WTC11 (cell line): ENCODE data around the gene MGAT5B. TPM values are rescaled to one million over a fixed set of nuclear protein-coding genes. Genes with fewer than 3 reads are reported as not detected.

Experiments used
- ATAC-seq: fragments of 200-7000 bp; cut with Tn5 transposase; 2 replicates; pipeline ENCODE4 v1.10.0; 2021; ENCODE audit warnings: mild to moderate bottlenecking, moderate library complexity
- CTCF ChIA-PET: fragments of 300-600 bp; sonication (Branson Sonifier 250); formaldehyde crosslinking; loops from one replicate; lab custom pipeline; 2021; ENCODE audit warnings: antibody characterized with exemption; lab: Charles Lee
- POLR2A ChIA-PET: fragments of 350-600 bp; sonication (Branson Sonifier 250); formaldehyde crosslinking; loops from one replicate; lab custom pipeline; 2021; ENCODE audit warnings: antibody characterized with exemption; lab: Charles Lee
- DNase-seq: peaks from one replicate; pipeline ENCODE4 v3.0.0; 2021; ENCODE audit warnings: low spot score
- H3K27ac Mint-ChIP-seq: 2 replicates; pipeline ENCODE4 v1.8.0; 2021; ENCODE audit warnings: mixed read lengths
- H3K27me3 Mint-ChIP-seq: 2 replicates; pipeline ENCODE4 v1.8.0; 2021; ENCODE audit warnings: low read depth, mild to moderate bottlenecking, moderate library complexity, mixed read lengths
- H3K36me3 Mint-ChIP-seq: 2 replicates; pipeline ENCODE4 v1.8.0; 2021; ENCODE audit warnings: mixed read lengths
- H3K4me1 Mint-ChIP-seq: 2 replicates; pipeline ENCODE4 v1.8.0; 2022; ENCODE audit warnings: mixed read lengths
- H3K4me3 Mint-ChIP-seq: 2 replicates; pipeline ENCODE4 v1.8.0; 2021; ENCODE audit warnings: mild to moderate bottlenecking, moderate library complexity, mixed read lengths
- H3K9me3 Mint-ChIP-seq: 2 replicates; pipeline ENCODE4 v1.8.0; 2021; ENCODE audit warnings: mixed read lengths
- AR ChIP-seq: fragments of 250-450 bp; sonication (Bioruptor Pico); IDR thresholded peaks from 2 replicates; pipeline ENCODE4 v1.9.0; 2021; ENCODE audit warnings: mild to moderate bottlenecking
- ATF6 ChIP-seq: sonication (generic); formaldehyde crosslinking; IDR thresholded peaks from 2 replicates; pipeline ENCODE4 v1.8.1; 2023; ENCODE audit warnings: mild to moderate bottlenecking, missing genetic modification reagents
- CBFB ChIP-seq: sonication (generic); formaldehyde crosslinking; IDR thresholded peaks from 2 replicates; pipeline ENCODE4 v1.8.1; 2022; ENCODE audit warnings: mild to moderate bottlenecking, low read depth, missing genetic modification reagents
- CREB1 ChIP-seq: sonication (generic); formaldehyde crosslinking; IDR thresholded peaks from 2 replicates; pipeline ENCODE4 v1.8.0; 2023; ENCODE audit warnings: mild to moderate bottlenecking, missing genetic modification reagents
- EMX1 ChIP-seq: fragments of 250-450 bp; sonication (Bioruptor Pico); IDR thresholded peaks from 2 replicates; pipeline ENCODE4 v1.8.0; 2021; ENCODE audit warnings: mild to moderate bottlenecking
- ETV6 ChIP-seq: sonication (generic); formaldehyde crosslinking; IDR thresholded peaks from 2 replicates; pipeline ENCODE4 v1.8.1; 2022; ENCODE audit warnings: mild to moderate bottlenecking, missing genetic modification reagents
- HMGA2 ChIP-seq: fragments of 250-450 bp; sonication (Bioruptor Pico); IDR thresholded peaks from 2 replicates; pipeline ENCODE4 v1.4.0; 2021; ENCODE audit warnings: mild to moderate bottlenecking, moderate library complexity
- IRF2 ChIP-seq: sonication (generic); formaldehyde crosslinking; IDR thresholded peaks from 2 replicates; pipeline ENCODE4 v1.8.0; 2022; ENCODE audit warnings: low read depth, missing genetic modification reagents, borderline replicate concordance
- JAZF1 ChIP-seq: fragments of 250-450 bp; sonication (Bioruptor Pico); IDR thresholded peaks from 2 replicates; pipeline ENCODE4 v1.9.0; 2021; ENCODE audit warnings: moderate library complexity, mild to moderate bottlenecking, inconsistent platforms
- MLX ChIP-seq: sonication (generic); formaldehyde crosslinking; IDR thresholded peaks from 2 replicates; pipeline ENCODE4 v1.8.1; 2023; ENCODE audit warnings: mild to moderate bottlenecking, missing genetic modification reagents, moderate library complexity
- NFE2L1 ChIP-seq: sonication (generic); formaldehyde crosslinking; IDR thresholded peaks from 2 replicates; pipeline ENCODE4 v1.8.1; 2023; ENCODE audit warnings: missing genetic modification reagents
- NFYB ChIP-seq: sonication (generic); formaldehyde crosslinking; conservative IDR thresholded peaks from 2 replicates; pipeline ENCODE4 v1.8.0; 2022; ENCODE audit warnings: low read depth, missing genetic modification reagents
- OVOL2 ChIP-seq: fragments of 250-450 bp; sonication (Bioruptor Pico); IDR thresholded peaks from 2 replicates; pipeline ENCODE4 v1.9.0; 2021; ENCODE audit warnings: mild to moderate bottlenecking, borderline replicate concordance
- PRDM15 ChIP-seq: sonication (generic); formaldehyde crosslinking; IDR thresholded peaks from 2 replicates; pipeline ENCODE4 v1.8.0; 2022; ENCODE audit warnings: missing genetic modification reagents
- PRRX2 ChIP-seq: fragments of 250-450 bp; sonication (Bioruptor Pico); IDR thresholded peaks from 2 replicates; pipeline ENCODE4 v1.8.0; 2021; ENCODE audit warnings: mild to moderate bottlenecking
- TEAD4 ChIP-seq: sonication (generic); formaldehyde crosslinking; IDR thresholded peaks from 2 replicates; pipeline ENCODE4 v1.8.0; 2022; ENCODE audit warnings: mild to moderate bottlenecking, missing genetic modification reagents
- ZMAT4 ChIP-seq: fragments of 250-450 bp; sonication (Bioruptor Pico); IDR thresholded peaks from 2 replicates; pipeline ENCODE4 v1.9.0; 2021; ENCODE audit warnings: mild to moderate bottlenecking
- ZNF219 ChIP-seq: sonication (generic); formaldehyde crosslinking; IDR thresholded peaks from 2 replicates; pipeline ENCODE4 v1.8.0; 2023; ENCODE audit warnings: missing genetic modification reagents, mild to moderate bottlenecking, borderline replicate concordance
- ZNF512 ChIP-seq: sonication (generic); formaldehyde crosslinking; IDR thresholded peaks from 2 replicates; pipeline ENCODE4 v1.8.1; 2022; ENCODE audit warnings: missing genetic modification reagents, borderline replicate concordance
- total RNA-seq: library from RNA; stranded (reverse); gene quantifications from 3 replicates; pipeline ENCODE4 v1.2.3, GENCODE V29; 2021

Gene MGAT5B
- total RNA-seq, 1 experiment from 2014 or later: 11.6 TPM

- TF ChIP-seq AR (CRISPR knock-in tag) (no peak), EMX1 (CRISPR knock-in tag) (no peak)
- TF ChIP-seq, all 79 proteins: peak for 0
These were observed 66.5 kb downstream of the MGAT5B start (continued) for GRCh38 chr17:76934561-76935320.

- Mint-ChIP-seq H3K4me3 (no peak overlapping the region), H3K36me3 (no peaks in the 10 kb centered on the region)
- no peak for DNase-seq
- TF ChIP-seq ATF6 (CRISPR knock-in tag): no peak
- TF ChIP-seq, all 79 proteins: peak for 0
- Mint-ChIP-seq H3K27ac (no peak overlapping the region), H3K27me3 (no peaks in the 10 kb centered on the region), H3K9me3 (no peaks in the 10 kb centered on the region), H3K4me1 (peaks cover 6% of the 10 kb centered on the region)
- ATAC-seq: no peak
- ChIA-PET CTCF (interaction anchor here (2.1 kb wide), 1 partner anchor 67 kb away, joined by 6 read pairs; the partner anchor contains the start of gene MGAT5B), POLR2A (no interaction called here)
These were observed 67.1 kb downstream of the MGAT5B start for GRCh38 chr17:76935331-76935730.

GRCh38 chr17:76937238-76937637 is 69.0 kb downstream of the MGAT5B start:
- TF ChIP-seq NFYB (CRISPR knock-in tag) (no peak), PRRX2 (CRISPR knock-in tag) (no peak), PRDM15 (CRISPR knock-in tag) (no peak), ZNF219 (CRISPR knock-in tag) (no peak), OVOL2 (CRISPR knock-in tag) (no peak)
- TF ChIP-seq, all 79 proteins: peak for 0
- ChIA-PET POLR2A (no interaction called here), CTCF (no interaction called here)
- DNase-seq: no peak
- H3K36me3 Mint-ChIP-seq: no peaks in the 10 kb centered on the region
- peaks cover 12% of the 10 kb centered on the region for H3K4me1 Mint-ChIP-seq
- no peak overlapping the region for H3K27ac Mint-ChIP-seq
- no peak for ATAC-seq
- H3K4me3 Mint-ChIP-seq: no peak overlapping the region
- no peaks in the 10 kb centered on the region for H3K9me3 Mint-ChIP-seq
- no peaks in the 10 kb centered on the region for H3K27me3 Mint-ChIP-seq

GRCh38 chr17:76938009-76938408 is 69.8 kb downstream of the MGAT5B start:
- DNase-seq (no peak), ATAC-seq (no peak)
- H3K27me3 Mint-ChIP-seq: no peaks in the 10 kb centered on the region
- H3K27ac Mint-ChIP-seq: no peak overlapping the region
- H3K36me3 Mint-ChIP-seq: no peaks in the 10 kb centered on the region
- H3K4me1 Mint-ChIP-seq: peaks cover 19% of the 10 kb centered on the region
- POLR2A ChIA-PET: no interaction called here
- CTCF ChIA-PET: interaction anchor here (2.1 kb wide), 1 partner anchor 70 kb away, joined by 4 read pairs; the partner anchor contains the start of gene MGAT5B
- no peak overlapping the region for H3K4me3 Mint-ChIP-seq
- no peaks in the 10 kb centered on the region for H3K9me3 Mint-ChIP-seq
- TF ChIP-seq JAZF1 (CRISPR knock-in tag) (no peak), MLX (CRISPR knock-in tag) (no peak), TEAD4 (no peak), ZMAT4 (no peak), CBFB (CRISPR knock-in tag) (no peak), CREB1 (CRISPR knock-in tag) (no peak), NFE2L1 (CRISPR knock-in tag) (no peak), EMX1 (CRISPR knock-in tag) (no peak), ZNF512 (CRISPR knock-in tag) (no peak), HMGA2 (CRISPR knock-in tag) (no peak), NFYB (CRISPR knock-in tag) (no peak), IRF2 (CRISPR knock-in tag) (no peak), ETV6 (no peak)
